Measurements from ENCODE around the gene EIF2S1. TPM values are rescaled to one million over a fixed set of nuclear protein-coding genes. Genes with fewer than 3 reads are reported as not detected.

Gene EIF2S1
- polyA plus RNA-seq, 1 donor from 2014 or later, result 124 TPM

- Mint-ChIP-seq H3K27me3 (peaks cover 9% of the 10 kb centered on the region), H3K27ac (no peak overlapping the region), H3K4me1 (peaks cover 0 to 5% (median 3%) of the 10 kb centered on the region in 3 donors), H3K36me3 (peaks cover 2% of the 10 kb centered on the region), H3K4me3 (no peak overlapping the region), H3K9me3 (no peaks in the 10 kb centered on the region)
Observed at GRCh38 chr14:67428501-67429031, 68.4 kb downstream of the EIF2S1 start.

DNA sequence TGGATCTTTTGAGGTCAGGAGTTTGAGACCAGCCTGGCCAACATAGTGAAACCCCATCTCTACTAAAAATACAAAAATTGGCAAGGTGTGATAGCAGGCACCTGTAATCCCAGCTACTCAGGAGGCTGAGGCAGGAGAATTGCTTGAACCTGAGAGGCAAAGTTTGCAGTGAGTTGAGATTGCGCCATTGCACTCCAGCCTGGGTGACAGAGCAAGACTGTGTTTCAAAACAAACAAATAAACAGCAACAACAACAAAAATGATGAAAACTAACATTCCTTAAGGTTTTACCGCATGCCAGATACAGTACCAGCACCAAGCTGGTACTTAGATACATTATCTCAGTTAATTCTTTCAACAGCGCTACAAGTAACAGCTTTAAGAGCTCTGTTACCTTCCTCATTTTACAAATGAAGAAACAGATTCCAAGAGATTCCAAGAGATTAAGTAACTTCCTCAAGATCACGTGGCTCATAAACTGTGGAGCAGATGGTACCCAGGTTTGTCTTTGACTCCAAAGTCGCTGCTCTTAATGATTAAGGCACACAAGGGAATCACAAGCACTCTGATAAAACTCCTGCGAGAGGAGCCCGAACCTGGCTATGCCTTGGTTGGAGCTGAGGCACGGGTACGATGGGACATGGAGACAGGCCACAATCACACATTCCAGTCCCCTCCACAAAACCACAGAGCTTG lies 69.5 kb downstream of the EIF2S1 start:
- H3K4me3 Mint-ChIP-seq, result no peak overlapping the region
- peaks cover 3 to 6% (median 5%) of the 10 kb centered on the region in 3 donors for H3K4me1 Mint-ChIP-seq
- H3K9me3 Mint-ChIP-seq, result no peaks in the 10 kb centered on the region
- H3K36me3 Mint-ChIP-seq, result peaks cover 2% of the 10 kb centered on the region
- peaks cover 9% of the 10 kb centered on the region for H3K27me3 Mint-ChIP-seq
- peak overlapping the region in 1 of 3 donors; percentile 57 for H3K27ac Mint-ChIP-seq

GRCh38 chr14:67432050-67432564 lies 72.0 kb downstream of the EIF2S1 start:
- peaks cover 2% of the 10 kb centered on the region for H3K36me3 Mint-ChIP-seq
- no peak overlapping the region for H3K27ac Mint-ChIP-seq
- H3K9me3 Mint-ChIP-seq, result no peaks in the 10 kb centered on the region
- H3K27me3 Mint-ChIP-seq, result peaks cover 8% of the 10 kb centered on the region
- H3K4me1 Mint-ChIP-seq, result peaks cover 3 to 4% (median 3%) of the 10 kb centered on the region in 3 donors
- no peak overlapping the region for H3K4me3 Mint-ChIP-seq

DNA sequence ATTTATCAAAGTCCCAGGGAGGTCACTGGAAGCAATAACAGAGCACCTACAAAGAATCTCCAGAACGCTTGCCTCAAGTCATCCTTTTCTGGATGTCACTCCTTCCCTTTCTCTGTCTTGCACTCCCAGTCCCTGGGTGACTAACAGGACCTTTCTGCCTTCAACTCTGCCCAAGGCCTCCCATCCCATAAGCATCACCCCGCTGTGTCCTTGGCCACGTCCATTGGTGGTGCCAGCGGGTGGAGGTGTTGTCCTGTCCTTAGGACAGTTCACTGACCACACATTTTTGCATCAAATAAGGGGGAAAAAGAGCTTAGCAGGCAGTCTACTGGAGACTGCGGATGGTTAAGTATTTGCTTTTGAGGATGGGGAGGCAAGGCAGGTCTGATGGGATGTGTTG lies 75.5 kb downstream of the EIF2S1 start:
- H3K36me3 Mint-ChIP-seq, result peaks cover 2% of the 10 kb centered on the region
- peak overlapping the region in 1 of 3 donors; percentile 39 for H3K27ac Mint-ChIP-seq
- peaks cover 0 to 5% (median 3%) of the 10 kb centered on the region in 3 donors for H3K4me1 Mint-ChIP-seq
- no peak overlapping the region for H3K4me3 Mint-ChIP-seq
- no peaks in the 10 kb centered on the region for H3K9me3 Mint-ChIP-seq
- H3K27me3 Mint-ChIP-seq, result peaks cover 5% of the 10 kb centered on the region

Other genes starting within 250 kb of the EIF2S1 start
- not detected for gene GARIN2, start 170.9 kb upstream of the EIF2S1 start, polyA plus RNA-seq
- 2.4 TPM for gene PALS1, start 118.9 kb upstream of the EIF2S1 start, polyA plus RNA-seq
- gene ATP6V1D, start 524 bp upstream of the EIF2S1 start, polyA plus RNA-seq, result 38.1 TPM
- gene PLEK2, start 51.8 kb downstream of the EIF2S1 start, polyA plus RNA-seq, result not detected
- 7.0 TPM for gene TMEM229B, start 128.4 kb downstream of the EIF2S1 start, polyA plus RNA-seq
- gene PLEKHH1, start 173.0 kb downstream of the EIF2S1 start, polyA plus RNA-seq, result not detected
- 46.6 TPM for gene PIGH, start 239.9 kb downstream of the EIF2S1 start, polyA plus RNA-seq

Data from IgD-negative memory B cell (primary cell).